Measurements from ENCODE around the gene SPATC1L. TPM values are rescaled to one million over a fixed set of nuclear protein-coding genes. Genes with fewer than 3 reads are reported as not detected.
A peak's percentile ranks its signal among the peaks of the same experiment; 100 is the strongest.

Gene SPATC1L
- total and polyA plus RNA-seq, 2 donors from 2014 or later = 3.7 to 8.7 TPM

GRCh38 chr21:46124083-46124925 is 60.0 kb downstream of the SPATC1L start:
- Histone ChIP-seq H3K4me1 (ENCODE audit: control insufficient read depth in 2 of 3, insufficient read depth in 2 of 3, low read depth in 1 of 3, low read length in 3 of 3) (no peaks in the 10 kb centered on the region), H3K9me3 (ENCODE audit: control insufficient read depth in 2 of 3, insufficient read depth in 1 of 3, low read length in 3 of 3) (no peaks in the 10 kb centered on the region), H3K36me3 (ENCODE audit: control insufficient read depth in 2 of 3, insufficient read depth in 3 of 3, low read length in 3 of 3) (no peaks in the 10 kb centered on the region), H3K9ac (ENCODE audit: low read length in 3 of 3) (no peak overlapping the region), H3K4me3 (ENCODE audit: low read length in 3 of 3) (no peak overlapping the region), H3K27me3 (ENCODE audit: control insufficient read depth, insufficient read depth, low read length) (no peaks in the 10 kb centered on the region), H3K27ac (ENCODE audit: low read depth in 2 of 2, low read length in 2 of 2) (no peak overlapping the region)
- intact Hi-C loops (cut with DNase I) = no loop called here
- DNase-seq = peak in 2 of 5 donors; percentile 35 to 75
- TF ChIP-seq CTCF (IDR thresholded peaks at IDR 0.05; ENCODE audit: borderline replicate concordance, extremely low read depth, insufficient read depth) = no peak
- FAIRE-seq = no peak

- Histone ChIP-seq H3K4me1 (ENCODE audit: control insufficient read depth in 2 of 3, insufficient read depth in 2 of 3, low read depth in 1 of 3, low read length in 3 of 3) (no peaks in the 10 kb centered on the region), H3K27ac (ENCODE audit: low read depth in 2 of 2, low read length in 2 of 2) (no peak overlapping the region), H3K9ac (ENCODE audit: low read length in 3 of 3) (no peak overlapping the region), H3K36me3 (ENCODE audit: control insufficient read depth in 2 of 3, insufficient read depth in 3 of 3, low read length in 3 of 3) (no peaks in the 10 kb centered on the region), H3K27me3 (ENCODE audit: control insufficient read depth, insufficient read depth, low read length) (no peaks in the 10 kb centered on the region), H3K9me3 (ENCODE audit: control insufficient read depth in 2 of 3, insufficient read depth in 1 of 3, low read length in 3 of 3) (no peaks in the 10 kb centered on the region), H3K4me3 (ENCODE audit: low read length in 3 of 3) (no peak overlapping the region)
- TF ChIP-seq CTCF (IDR thresholded peaks at IDR 0.05; ENCODE audit: borderline replicate concordance, extremely low read depth, insufficient read depth) = no peak
- DNase-seq (peak in 3 of 5 donors; percentile 6 to 43 (median 24)), FAIRE-seq (no peak)
- intact Hi-C loops (cut with DNase I) = no loop called here
Observed at GRCh38 chr21:46122758-46123683, 61.2 kb downstream of the SPATC1L start.

- DNase-seq (peak in 2 of 5 donors; percentile 15 to 41), FAIRE-seq (no peak)
- Histone ChIP-seq H3K27me3 (ENCODE audit: control insufficient read depth, insufficient read depth, low read length) (no peaks in the 10 kb centered on the region), H3K4me1 (ENCODE audit: control insufficient read depth in 2 of 3, insufficient read depth in 2 of 3, low read depth in 1 of 3, low read length in 3 of 3) (no peaks in the 10 kb centered on the region), H3K27ac (ENCODE audit: low read depth in 2 of 2, low read length in 2 of 2) (no peak overlapping the region), H3K9ac (ENCODE audit: low read length in 3 of 3) (no peak overlapping the region), H3K36me3 (ENCODE audit: control insufficient read depth in 2 of 3, insufficient read depth in 3 of 3, low read length in 3 of 3) (no peaks in the 10 kb centered on the region), H3K9me3 (ENCODE audit: control insufficient read depth in 2 of 3, insufficient read depth in 1 of 3, low read length in 3 of 3) (no peaks in the 10 kb centered on the region), H3K4me3 (ENCODE audit: low read length in 3 of 3) (no peak overlapping the region)
- TF ChIP-seq CTCF (IDR thresholded peaks at IDR 0.05; ENCODE audit: borderline replicate concordance, extremely low read depth, insufficient read depth) = no peak
- intact Hi-C loops (cut with DNase I) = no loop called here
Observed at GRCh38 chr21:46122237-46122671, 62.0 kb downstream of the SPATC1L start.
